ENCODE data around the gene ALDH16A1. TPM values are rescaled to one million over a fixed set of nuclear protein-coding genes. Genes with fewer than 3 reads are reported as not detected.
"Not testable (repeated sequence)": the region's sequence is repeated elsewhere in the genome, so short reads cannot be mapped to it uniquely, and the experiment has no call there.

Gene ALDH16A1
- total and polyA plus RNA-seq, 8 donors, result 16.1 to 89.3 (median 20.8) TPM

DNA sequence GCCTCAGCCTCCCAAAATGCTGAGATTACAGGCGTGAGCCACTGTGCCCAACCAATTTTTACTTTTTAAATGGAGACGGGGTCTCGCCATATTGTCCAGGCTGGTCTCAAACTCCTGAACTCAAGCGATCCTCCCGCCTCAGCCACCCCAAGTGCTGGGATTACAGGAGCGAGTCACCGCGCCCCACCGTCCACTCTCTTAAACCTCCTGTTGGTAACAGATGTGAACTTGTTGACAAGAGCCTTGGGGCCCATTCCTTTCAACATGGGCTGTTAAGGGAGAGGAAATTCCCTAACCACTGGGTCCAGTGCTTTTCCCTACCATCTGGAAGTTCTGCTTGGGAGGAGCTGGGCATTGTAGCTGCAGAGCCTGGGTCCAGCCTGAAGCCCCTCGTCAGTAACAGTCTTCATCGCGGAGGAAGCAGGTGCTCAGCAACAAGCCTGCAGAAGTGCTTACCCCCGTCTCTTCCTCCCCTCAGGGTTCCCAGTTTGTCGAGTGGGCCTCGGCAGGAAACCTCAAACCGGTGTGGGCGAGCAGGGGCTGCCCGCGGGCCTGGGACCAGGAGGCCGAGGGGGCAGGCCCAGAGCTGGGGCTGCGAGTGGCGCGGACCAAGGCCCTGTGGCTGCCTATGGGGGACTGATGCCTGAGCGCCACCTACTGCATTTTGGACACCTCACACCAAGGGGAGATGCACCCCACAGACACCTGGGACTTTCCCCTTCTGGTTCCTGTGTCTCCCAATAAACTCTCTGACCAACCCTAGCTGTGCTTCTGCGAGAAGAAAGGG is 17.0 kb downstream of the ALDH16A1 start:
- FAIRE-seq (no peak), DNase-seq (no peak), ATAC-seq (no peak)
- Histone ChIP-seq H3K27ac (no peak overlapping the region), H3K4me3 (no peak overlapping the region), H3K27me3 (no peaks in the 10 kb centered on the region), H3K9me3 (no peaks in the 10 kb centered on the region), H3K36me3 (no peaks in the 10 kb centered on the region), H3K4me1 (peaks cover 0 to 4% (median 0%) of the 10 kb centered on the region in 3 donors)
- intact Hi-C loops (cut with DNase I), result no loop called here
- 92 to 95% methylated on average over 21 to 25 of the region's 25 CpGs for WGBS, 2 donors
- no peak for TF ChIP-seq CTCF (IDR thresholded peaks at IDR 0.05)

DNA sequence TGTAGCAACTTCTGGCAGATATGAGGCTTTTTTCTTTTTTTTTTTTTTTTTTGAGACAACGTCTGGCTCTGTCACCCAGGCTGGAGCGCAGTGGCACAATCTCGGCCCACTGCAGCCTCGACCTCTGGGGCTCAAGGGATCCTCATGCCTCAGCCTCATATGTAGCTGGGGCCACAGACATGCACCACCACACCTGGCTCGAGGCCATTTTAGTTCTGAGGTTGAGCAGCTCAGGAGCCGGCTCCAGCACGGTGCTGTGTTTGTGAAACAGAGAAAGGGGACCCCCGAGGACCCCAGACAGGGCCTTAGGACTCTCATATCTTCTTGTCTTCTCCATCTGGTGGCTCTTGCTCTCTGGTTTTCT is 17.6 kb downstream of the ALDH16A1 start:
- 77 to 85% methylated on average over 8 of the region's 8 CpGs for WGBS, 2 donors
- Histone ChIP-seq H3K4me1 (peaks cover 0 to 4% (median 0%) of the 10 kb centered on the region in 3 donors), H3K36me3 (no peaks in the 10 kb centered on the region), H3K27ac (no peak overlapping the region), H3K27me3 (no peaks in the 10 kb centered on the region), H3K9me3 (no peaks in the 10 kb centered on the region), H3K4me3 (no peak overlapping the region)
- FAIRE-seq (no peak), ATAC-seq (no peak), DNase-seq (no peak)
- no peak for TF ChIP-seq CTCF (IDR thresholded peaks at IDR 0.05)
- intact Hi-C loops (cut with DNase I), result no loop called here

GRCh38 chr19:49472936-49473335 is 19.9 kb downstream of the ALDH16A1 start:
- peaks cover 0 to 4% (median 0%) of the 10 kb centered on the region in 3 donors for H3K4me1 ChIP-seq
- no peaks in the 10 kb centered on the region for H3K9me3 ChIP-seq
- ATAC-seq (no peak), FAIRE-seq (no peak), DNase-seq (no peak)
- H3K27ac ChIP-seq, result no peak overlapping the region
- TF ChIP-seq CTCF (IDR thresholded peaks at IDR 0.05), result no peak
- no peak overlapping the region for H3K4me3 ChIP-seq
- H3K27me3 ChIP-seq, result no peaks in the 10 kb centered on the region
- intact Hi-C loops (cut with DNase I), result no loop called here
- 70 to 76% methylated on average over 8 to 9 of the region's 9 CpGs for WGBS, 2 donors
- no peaks in the 10 kb centered on the region for H3K36me3 ChIP-seq

DNA sequence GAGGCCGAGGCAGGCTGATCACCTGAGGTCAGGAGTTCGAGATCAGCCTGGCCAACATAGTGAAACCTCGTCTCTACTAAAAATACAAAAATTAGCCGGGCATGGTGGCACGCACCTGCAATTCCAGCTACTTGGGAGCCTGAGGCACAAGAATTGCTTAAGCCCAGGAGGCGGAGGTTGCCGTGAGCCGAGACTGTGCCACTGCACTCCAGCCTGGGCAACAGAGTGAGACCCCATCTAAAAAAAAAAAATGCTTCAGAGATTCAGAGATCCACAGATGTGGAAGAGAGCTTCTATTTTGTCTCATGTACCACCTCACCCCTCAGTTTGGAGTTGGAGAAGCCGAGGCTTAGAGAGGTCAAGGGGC is 20.5 kb downstream of the ALDH16A1 start:
- ATAC-seq; H3K9me3 ChIP-seq; H3K27me3 ChIP-seq; H3K27ac ChIP-seq; intact Hi-C loops (cut with DNase I); FAIRE-seq; H3K4me1 ChIP-seq; DNase-seq; H3K36me3 ChIP-seq: not testable (repeated sequence)
- 59 to 69% methylated on average over 9 of the region's 9 CpGs for WGBS, 2 donors
- peak overlapping the region in 3 of 4 donors; percentile 45 to 66 (median 55) for H3K4me3 ChIP-seq

DNA sequence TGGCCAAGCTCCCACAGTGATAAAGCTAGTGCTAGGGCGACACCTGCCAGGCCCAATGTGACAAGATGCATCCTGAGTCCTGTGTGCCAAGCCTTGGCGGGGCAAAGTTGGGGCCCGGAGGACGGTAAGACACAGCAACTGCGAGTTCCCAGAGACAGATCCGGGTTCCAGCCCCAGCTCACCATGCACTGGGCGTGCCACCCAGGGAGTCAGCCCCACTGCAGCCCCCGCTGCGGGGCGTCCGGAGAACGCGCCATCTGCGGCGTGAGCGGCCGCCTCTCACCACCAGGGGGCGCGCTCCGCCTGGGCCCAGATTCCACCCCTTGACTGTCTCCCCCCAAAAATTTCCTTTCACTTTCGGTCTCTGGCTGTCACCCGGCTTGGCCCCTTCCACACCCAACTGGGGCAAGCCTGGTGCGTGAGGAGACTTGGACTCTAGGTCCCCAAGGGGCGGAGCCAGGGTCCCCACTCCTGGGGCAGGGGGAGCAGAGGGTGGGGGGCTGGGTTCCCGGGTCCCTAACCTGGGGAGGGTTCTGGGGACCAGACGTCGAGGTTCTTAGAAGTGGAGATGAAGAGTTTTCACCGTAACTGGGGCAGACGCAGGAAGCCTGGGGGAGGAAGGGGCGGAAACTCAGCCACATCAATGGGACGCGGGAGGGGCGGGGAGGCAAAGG is 21.0 kb downstream of the ALDH16A1 start, which contains the start of gene FLT3LG:
TSS of gene FLT3LG (plus strand) at position 348 of the 674 bp plus-strand sequence. CDS start 425 bp downstream, outside the sequence.
- DNase-seq, result peak; percentile 62 to 89 (median 70)
- Histone ChIP-seq H3K9me3 (no peaks in the 10 kb centered on the region), H3K4me1 (peaks cover 0 to 4% (median 0%) of the 10 kb centered on the region in 3 donors), H3K27me3 (no peaks in the 10 kb centered on the region), H3K27ac (peak within 1 kb of the TSS in 2 of 4 donors; percentile 21 to 28), H3K36me3 (no peaks in the 10 kb centered on the region), H3K4me3 (peak within 1 kb of the TSS; percentile 27 to 66 (median 50))
- peak; percentile 53 to 84 (median 79) for ATAC-seq
- no peak for FAIRE-seq
- peak; percentile 97 to 100 (median 99) for TF ChIP-seq CTCF (IDR thresholded peaks at IDR 0.05)
- WGBS, 2 donors, result 2% methylated on average over 33 of the region's 33 CpGs
- intact Hi-C loops (cut with DNase I), result no loop called here

Data from pancreas (tissue), 10 donors.